RCC 7860 (cell line): ENCODE measurements around the gene SPON1.
A peak's percentile ranks its signal among the peaks of the same experiment; 100 is the strongest.
"Not testable (repeated sequence)": the region's sequence is repeated elsewhere in the genome, so short reads cannot be mapped to it uniquely, and the experiment has no call there.

Experiments used
- DNase-seq: peaks from one replicate; pipeline ENCODE4 v3.0.0-alpha.2; 2015; ENCODE audit warnings: low spot score
- FAIRE-seq: peaks from 2 replicates; lab custom pipeline; 2012; peaks lifted over from hg19 to GRCh38; lab: Jason Lieb, UNC

Gene SPON1

DNA sequence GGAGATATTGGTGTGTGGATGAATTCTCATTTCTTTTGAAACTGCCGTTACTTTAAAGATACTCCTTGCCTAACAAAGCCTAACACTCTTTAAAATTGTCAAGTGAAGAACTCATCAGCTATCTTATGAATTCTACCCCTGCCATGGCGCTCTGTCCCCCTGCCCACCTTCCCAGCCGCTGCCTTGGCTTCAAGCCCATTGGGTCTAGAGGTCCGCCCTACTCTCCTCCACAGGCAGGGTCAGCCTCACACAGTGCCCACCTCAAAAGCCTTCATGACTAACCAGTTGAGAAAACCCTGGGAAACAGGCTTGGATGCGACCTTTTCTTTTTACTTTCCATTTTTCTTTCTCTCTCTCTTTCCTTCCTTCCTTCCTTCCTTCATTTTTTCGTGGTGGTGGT, 267.9 kb downstream of the SPON1 start:
- FAIRE-seq, result no peak
- DNase-seq, result no peak

DNA sequence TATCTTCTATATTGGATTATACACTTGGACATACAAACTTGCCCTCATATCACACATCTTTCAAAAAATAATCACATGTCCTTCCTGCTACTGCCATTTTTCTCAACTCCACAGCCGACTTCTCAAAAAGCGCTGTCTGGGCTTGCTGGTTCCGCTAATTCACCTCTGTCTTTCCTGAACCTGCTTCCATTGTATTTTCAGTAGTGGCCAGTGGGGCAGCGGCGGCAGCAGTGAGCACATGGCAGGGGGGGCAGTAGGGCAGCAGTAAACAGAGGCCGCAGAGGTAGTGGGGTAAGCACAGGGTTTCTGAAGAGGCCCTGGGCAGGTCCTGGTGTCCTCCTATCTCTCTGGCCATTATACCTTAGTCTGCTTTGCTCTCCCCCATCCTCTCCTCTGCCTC, 270.1 kb downstream of the SPON1 start:
- FAIRE-seq (no peak), DNase-seq (no peak)

DNA sequence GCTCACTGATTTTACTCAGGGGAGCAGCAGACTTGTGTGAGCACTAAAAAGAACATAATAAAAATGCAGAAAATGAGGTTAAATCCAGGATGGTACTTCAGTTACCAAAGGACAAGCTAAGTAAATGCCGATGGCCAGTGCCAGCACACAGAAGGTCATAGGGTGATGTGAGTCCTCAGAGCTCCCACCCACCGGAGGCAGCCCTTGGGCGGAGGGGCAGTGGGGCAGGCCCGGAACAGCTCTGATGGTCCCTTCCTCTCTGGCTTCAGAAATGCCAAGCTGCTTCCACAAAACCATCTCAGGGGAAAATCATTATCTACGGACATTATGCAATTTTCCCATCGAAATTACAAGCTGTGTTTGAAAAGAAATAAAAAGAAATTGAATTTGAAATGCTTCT, 271.9 kb downstream of the SPON1 start:
- DNase-seq (no peak), FAIRE-seq (no peak)

DNA sequence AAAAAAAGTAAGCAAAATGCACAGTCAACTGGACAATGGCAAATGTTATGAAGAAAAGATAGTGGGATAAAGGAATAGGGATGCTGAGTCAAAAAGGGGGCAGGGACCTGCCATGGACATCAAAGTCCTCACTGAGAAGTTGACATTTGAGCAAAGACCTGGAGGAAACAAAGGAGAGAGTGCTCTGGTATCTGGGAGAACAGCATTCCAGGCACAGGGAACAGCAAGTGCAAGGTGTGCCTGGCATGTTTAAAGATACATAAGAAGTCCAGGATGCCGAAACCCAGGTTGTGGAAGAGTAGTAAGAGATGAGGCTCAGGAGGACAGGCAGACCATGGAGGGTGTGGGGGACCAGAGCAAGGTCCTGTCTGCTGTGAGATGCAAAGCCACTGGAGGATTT, 273.2 kb downstream of the SPON1 start:
- FAIRE-seq, result no peak
- DNase-seq, result no peak

DNA sequence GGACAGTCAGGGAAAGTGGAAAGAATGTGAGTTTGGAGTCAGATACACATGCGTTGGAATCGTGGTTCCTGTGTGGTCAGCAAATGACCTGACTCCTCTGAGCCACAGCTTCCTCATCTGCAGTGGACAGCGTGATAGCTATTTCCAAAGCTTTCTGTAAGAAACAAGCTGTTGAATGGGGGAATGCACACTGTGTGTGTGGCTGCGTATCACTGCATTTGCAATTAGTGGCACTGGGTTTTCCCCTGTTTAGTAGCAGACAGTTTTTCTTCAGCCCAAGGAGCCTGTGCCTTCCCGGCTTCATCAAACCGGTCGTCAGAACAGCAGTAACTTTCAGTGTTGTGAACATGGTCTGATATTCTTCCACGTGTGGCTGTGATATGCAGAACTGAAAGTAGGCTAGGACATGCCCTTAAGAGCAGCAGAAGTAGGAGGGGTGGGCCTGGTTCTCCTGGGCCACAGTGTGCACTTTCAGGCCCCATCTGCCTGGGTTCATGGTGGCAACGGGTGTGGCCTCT, 275.0 kb downstream of the SPON1 start:
- no peak for DNase-seq
- FAIRE-seq, result no peak

DNA sequence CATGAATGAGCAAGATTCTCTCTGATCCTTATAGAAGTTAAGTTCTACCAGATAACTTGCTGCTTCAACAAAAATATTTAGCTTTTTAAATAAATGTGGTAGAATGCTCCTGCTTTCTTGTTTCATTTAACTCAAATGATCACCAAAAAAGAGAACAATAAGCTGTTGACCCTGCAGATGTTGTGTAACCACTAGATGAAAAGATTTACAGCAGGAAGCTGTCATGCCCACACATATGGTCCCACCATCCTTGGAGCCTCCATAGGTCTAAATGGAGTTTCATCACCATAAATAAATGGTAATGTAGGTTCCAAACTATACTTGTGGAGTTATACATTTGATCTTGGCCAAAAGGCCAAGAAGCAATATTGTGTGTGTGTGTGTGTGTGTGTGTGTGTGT, 277.7 kb downstream of the SPON1 start:
- DNase-seq, result no peak
- no peak for FAIRE-seq

DNA sequence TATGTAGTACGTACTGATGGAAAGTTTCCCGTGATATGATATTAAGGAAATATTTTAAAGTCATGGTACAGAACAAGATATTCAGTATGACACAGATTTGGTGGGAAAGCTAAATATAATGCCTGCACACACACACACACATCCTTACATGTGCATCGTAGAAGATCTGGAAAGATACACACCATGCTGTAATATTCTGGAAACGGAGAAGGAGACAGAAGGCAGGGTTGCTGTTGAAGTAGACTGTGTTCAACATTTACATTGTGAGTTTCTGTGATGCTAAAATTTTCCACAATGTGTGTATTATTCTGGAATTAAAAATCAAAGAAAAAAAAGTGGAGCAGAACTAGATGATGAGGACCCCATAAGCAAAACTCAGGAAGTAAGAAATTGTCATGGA, 278.4 kb downstream of the SPON1 start:
- DNase-seq, result no peak
- no peak for FAIRE-seq

DNA sequence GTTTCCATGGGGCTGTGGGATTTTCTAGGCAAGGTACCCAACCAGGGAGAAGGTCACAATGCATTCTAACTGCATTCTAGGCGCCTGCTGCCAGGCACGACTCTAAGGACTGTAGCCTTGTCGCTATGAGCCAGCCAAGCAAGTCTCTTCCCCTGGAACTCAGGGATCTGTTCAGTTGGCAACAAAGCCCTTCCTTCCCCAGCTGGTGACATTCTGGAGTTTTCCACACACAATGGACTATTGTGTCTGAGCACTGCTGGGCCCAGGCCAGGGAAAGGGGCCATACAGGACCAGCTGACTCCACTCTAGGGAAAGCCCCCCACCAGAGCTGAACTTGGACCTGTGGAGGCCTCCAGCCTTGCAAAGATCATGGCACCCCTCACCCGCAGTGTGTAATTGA, 279.7 kb downstream of the SPON1 start:
- DNase-seq (no peak), FAIRE-seq (no peak)

DNA sequence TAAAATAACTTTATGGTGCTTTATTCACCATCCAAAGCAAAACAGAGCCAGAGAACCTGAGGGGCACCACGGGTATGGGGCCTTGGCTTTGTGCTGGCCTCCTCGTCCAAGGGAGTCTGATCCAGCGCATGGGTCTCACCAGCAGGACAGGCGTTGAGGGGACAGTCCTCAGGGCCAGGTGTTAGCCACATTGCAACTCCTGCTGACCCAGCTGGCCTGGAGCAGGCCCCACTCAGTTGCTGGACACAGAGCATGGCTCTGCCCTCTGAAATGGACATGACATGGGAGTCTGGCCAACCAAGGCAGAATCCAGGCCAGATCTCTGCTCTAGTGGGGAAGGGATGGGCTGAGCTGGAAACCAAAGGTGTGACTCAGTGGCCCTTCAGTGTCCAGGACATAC, 280.2 kb downstream of the SPON1 start:
- FAIRE-seq (no peak), DNase-seq (no peak)

DNA sequence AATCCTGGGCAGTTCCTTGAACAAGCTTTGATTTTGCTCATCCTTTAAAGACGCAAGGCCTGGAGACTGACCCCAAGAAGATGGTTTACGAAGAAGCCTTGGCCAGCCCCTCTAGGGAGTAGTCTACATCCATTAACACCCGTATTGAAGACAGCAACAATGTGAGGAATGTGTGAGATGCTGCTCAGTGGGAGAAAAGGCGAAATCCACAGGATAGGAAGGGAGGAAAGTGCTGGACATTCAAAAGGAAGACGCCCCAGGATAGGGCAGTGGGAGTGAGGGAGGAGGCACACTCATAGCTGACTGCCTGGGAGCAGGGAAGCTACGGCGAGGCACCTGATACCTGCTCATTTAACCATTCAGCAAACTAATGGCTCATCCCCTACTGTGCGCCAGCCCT, 282.4 kb downstream of the SPON1 start:
- FAIRE-seq, result no peak
- DNase-seq, result no peak

DNA sequence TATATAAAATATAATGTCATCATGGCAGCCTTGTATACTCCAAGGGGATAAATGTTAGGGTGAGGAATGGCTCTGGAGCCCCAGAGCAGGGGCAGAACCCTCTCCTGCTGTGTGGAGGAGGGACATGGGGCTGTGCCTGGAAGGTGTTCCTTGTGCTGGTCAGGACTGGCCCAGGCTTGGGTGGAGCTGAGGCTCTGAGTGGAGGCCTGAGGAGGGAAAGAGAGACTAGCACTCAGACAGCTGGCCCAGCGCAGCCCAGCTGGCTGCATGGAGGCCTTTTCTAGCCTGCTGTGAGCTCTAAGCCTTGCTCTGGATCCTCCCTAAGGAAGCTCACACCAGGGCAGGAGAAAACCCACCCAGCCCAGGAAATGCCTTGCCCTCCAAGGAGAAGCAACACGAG, 282.9 kb downstream of the SPON1 start:
- DNase-seq (no peak), FAIRE-seq (no peak)

DNA sequence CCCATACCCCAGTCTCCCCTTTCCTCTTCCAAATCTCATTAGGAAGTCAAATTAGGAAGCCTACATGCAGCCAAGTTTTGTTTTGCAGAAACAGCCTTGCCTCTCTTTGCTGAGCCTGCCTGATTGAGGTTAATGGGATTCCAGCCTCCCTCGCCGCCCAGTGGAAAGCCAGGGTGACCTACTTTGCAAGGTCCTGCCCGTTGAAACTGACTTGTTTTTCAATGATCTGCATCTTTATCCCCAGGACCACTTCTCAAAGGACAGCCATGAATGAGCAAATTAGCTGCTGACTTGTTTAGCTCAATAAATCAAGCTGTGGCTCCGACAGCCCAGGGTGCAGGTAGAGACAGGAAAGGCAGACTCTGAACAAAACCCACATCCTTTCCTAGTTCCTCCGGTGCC, 286.1 kb downstream of the SPON1 start:
- DNase-seq (no peak), FAIRE-seq (no peak)

DNA sequence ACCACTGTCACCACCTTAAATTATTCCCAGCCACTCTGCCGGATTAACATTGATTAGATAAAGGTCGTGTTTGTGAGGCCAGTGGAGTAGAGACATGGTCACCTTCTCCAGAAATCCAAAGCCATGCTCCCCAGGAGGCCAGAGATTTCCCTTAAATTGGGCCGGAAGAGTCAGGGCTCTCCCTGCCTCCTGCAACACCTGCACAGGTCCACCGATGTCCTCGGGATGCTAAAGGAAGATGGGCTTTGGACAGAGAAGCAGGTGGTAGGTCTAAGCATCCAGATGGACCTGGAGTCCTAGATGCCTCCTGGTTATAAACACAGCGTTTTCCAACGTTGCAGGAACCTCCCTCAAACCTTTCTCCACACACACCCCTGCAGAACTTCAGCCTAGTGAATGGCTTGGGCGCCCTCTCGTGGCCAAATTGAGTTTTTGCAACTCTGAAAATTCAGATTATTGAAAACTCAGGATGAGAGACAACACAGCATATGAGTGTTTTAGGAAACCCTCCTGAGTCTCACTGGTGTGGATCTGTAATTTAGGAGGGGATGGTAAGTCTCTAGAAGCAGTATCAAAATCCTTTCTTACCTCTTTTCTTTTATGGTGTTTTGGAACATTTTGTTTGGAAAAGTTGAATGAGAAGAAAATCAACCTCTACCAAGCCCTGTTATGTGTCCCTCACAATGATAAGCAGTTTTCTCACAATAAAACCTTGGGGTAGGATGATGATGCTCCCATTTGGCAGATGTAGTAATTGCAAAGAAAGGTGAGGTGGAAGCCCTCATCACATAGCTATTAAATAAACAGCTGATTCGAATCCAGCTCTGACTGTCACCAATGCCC, 286.8 kb downstream of the SPON1 start:
- FAIRE-seq (peak; percentile 8), DNase-seq (peak; percentile 34)

DNA sequence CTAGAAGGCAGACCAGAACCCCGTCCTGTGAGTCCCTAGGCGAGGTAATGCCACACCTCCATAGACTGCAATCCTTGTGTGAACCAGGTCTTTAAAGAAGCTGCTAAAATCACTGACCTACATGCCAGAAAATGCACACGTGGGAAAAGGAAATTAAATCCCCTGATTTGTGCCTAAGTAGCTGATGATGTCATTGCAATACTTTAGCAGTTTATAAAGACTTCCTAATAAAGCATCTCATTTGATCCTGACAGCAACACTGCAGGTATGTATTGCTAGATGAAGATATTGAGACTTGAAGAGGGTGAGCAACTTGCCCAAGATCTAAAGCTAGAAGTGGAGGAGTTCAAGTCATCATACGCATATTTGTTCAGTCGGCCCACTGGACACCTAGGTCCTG, 289.2 kb downstream of the SPON1 start:
- no peak for FAIRE-seq

DNA sequence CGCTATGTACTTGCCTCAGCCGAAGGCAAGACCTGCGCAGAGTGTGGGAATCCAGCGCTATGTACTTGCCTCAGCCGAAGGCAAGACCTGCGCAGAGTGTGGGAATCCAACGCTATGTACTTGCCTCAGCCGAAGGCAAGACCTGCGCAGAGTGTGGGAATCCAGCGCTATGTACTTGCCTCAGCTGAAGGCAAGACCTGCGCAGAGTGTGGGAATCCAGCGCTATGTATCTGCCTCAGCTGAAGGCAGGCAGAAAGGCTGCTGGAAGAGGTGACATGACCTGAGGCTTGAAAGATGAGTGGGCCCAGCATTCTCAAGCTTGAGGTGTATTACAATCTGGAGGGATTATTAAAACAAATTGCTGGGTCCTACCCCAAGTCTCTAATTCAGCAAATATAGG, 290.0 kb downstream of the SPON1 start:
- not testable (repeated sequence) for DNase-seq, FAIRE-seq

More for the DNA sequence above, 289.2 kb downstream of the SPON1 start:
- DNase-seq, result no peak

DNA sequence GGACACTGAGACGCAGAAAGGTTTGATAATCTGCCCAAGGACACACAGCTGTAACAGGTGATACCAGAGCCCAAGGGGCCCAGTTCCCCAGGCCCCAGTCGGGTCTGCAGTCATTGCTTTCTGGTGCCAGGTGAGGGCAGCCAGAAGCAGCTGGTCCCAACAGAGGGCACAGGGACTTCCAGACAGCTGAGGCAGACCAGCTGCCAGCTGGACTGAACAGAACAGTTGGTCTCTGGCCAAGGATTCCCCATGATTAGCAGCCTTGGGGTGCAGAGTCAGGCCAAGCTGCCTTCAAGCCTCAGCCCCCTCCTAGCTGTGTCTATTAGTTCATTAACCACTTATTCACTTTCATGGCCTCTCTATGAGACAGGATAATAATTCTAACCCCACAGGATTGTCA, 290.9 kb downstream of the SPON1 start:
- DNase-seq, result no peak
- FAIRE-seq, result no peak

DNA sequence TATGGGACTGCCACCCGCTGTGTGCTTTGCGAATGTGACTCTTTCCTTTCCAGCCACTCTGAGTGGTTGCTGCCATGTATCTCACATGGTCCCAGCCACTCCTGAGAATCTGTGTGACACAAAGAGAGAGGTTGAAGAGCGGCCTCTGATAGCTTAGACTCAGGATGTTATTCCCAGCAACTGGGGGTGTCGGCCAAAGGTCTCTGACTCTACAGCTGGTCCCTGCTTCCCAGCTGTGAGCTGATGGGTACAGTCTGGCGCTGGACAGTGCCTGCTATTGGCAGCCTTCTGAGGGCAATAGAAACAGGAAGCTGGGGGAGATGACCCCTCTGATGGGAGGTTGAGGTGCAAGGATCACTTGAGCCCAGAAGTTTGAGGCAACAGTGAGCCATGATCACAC, 291.3 kb downstream of the SPON1 start:
- FAIRE-seq (no peak), DNase-seq (no peak)

DNA sequence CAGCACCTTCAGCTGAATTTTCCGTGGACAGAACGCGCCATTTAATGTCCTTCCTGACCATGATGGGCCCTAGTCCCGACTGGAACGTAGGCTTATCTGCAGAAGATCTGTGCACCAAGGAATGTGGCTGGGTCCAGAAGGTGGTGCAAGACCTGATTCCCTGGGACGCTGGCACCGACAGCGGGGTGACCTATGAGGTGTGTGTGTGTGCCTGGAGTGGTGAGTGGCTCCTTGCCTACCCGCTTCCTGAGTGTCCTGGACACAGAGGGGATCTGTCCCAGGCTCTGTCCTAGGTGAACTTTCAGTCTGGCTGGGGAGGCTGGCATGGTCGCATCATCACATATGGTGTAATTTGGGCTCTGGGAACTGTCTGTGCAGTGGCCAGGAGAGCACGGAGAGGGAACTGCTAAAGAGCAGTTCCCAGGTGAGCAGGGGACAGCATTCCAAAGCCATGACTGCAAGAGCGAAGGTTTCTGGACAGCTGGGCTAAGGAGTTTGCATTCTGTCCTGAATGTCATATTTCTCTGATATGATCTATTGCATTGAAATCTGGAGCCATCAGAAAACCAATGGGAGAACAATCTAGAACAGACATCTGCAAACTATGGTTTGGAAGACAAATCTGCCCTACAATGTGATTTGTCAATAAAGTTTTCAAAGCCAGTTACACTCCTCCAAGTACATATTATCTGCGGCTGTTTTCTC, 292.2 kb downstream of the SPON1 start:
- no peak for DNase-seq
- no peak for FAIRE-seq

DNA sequence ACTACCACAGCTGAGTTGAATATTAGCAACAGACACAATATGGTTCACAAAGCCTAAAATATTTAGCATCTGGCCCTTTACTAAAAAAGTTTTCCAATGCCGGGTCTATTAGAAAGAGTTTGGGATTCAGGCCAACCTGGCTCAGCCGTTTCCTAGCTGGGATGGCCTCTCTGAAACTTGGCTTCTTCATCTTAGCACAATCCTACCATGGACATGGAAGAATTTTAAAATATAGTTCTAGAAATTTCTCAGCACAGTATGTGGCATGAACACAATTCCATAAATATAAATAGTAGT, 292.7 kb downstream of the SPON1 start:
- DNase-seq (no peak), FAIRE-seq (no peak)

DNA sequence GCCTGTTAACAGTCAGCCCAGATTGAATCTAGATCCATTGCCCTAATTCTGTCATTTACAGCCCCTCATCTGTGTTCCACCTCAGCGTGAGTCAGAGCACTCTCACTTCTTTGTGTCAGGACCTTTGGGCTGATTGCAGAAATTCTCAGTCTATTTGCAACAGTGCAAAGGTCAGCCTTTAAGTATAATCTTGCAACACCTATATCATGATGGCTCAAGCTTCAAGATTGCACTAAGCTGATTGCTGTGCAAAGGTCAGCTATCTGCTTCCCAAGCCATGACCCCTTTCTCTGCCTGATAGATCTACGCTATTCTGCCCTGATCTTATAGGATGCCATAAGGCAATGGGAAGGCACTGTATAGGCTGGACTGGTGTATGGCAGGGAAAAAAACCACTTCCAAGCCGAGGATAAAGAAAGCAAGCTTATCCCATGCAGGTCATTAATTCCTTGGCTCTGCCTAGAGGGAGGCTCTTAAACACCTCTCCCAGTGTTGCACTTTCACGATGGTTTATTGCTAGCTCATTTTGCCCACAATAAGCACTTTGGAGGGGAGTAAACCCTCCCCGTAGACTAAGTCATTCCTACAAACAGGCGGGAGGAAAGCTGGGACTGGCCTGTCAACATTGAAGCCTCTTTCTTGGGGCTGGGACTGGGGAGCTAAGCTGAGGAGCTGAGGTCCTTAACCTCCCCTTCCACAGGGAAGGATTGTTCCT, 295.9 kb downstream of the SPON1 start:
- no peak for FAIRE-seq

DNA sequence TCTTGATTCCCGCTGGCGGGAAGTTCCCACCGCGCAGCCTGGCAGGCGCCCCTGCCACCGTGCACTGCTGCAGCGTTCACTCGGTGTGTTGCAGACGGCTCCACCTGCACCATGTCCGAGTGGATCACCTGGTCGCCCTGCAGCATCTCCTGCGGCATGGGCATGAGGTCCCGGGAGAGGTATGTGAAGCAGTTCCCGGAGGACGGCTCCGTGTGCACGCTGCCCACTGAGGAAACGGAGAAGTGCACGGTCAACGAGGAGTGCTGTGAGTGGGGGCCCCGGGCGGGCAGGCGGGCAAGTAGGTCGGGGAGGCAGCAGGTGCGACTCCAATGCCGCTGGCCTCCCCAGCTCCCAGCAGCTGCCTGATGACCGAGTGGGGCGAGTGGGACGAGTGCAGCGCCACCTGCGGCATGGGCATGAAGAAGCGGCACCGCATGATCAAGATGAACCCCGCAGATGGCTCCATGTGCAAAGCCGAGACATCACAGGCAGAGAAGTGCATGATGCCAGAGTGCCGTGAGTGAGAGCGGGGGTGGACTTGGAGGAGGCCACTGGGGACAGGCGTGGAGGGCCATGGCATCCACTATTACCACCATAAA, 296.8 kb downstream of the SPON1 start:
- FAIRE-seq, result no peak
- DNase-seq, result no peak

More for the DNA sequence above, 295.9 kb downstream of the SPON1 start:
- DNase-seq, result peak; percentile 56
